GM11168 (cell line): Measurements from ENCODE around the gene SNX30.

Experiments
- in situ Hi-C: fragments of 300-500 bp; cut with MboI; formaldehyde crosslinking; loops from one replicate; pipeline ENCODE4 v1.12.0; 2022; ENCODE audit warnings: low sequenced_read_pairs; ENCODE audit not compliant: unreplicated experiment

The SNX30 gene

GRCh38 chr9:112777914-112778313 lies 27.4 kb downstream of the SNX30 start:
- in situ Hi-C loops, result loop anchor here (25.0 kb wide), 2 partner anchors 291 to 691 kb away; partner anchors contain the start of gene KIAA1958

- in situ Hi-C loops, result loop anchor here (10.0 to 25.0 kb wide), 3 partner anchors 66 to 693 kb away; partner anchors contain the start of genes INIP and KIAA1958
Measured at GRCh38 chr9:112780450-112781036, 30.0 kb downstream of the SNX30 start.

- in situ Hi-C loops, result loop anchor here (10.0 to 25.0 kb wide), 3 partner anchors 67 to 695 kb away; partner anchors contain the start of genes INIP and KIAA1958
Measured at GRCh38 chr9:112782218-112782617, 31.7 kb downstream of the SNX30 start.

GRCh38 chr9:112783551-112783954 lies 33.0 kb downstream of the SNX30 start:
- in situ Hi-C loops, result loop anchor here (10.0 to 25.0 kb wide), 3 partner anchors 69 to 696 kb away; partner anchors contain the start of genes INIP and KIAA1958

GRCh38 chr9:112784020-112784785 lies 33.6 kb downstream of the SNX30 start:
- in situ Hi-C loops, result loop anchor here (10.0 to 25.0 kb wide), 3 partner anchors 69 to 697 kb away; partner anchors contain the start of genes INIP and KIAA1958

- in situ Hi-C loops, result loop anchor here (10.0 to 25.0 kb wide), 3 partner anchors 71 to 699 kb away; partner anchors contain the start of genes INIP and KIAA1958
Measured at GRCh38 chr9:112785986-112786385, 35.4 kb downstream of the SNX30 start.

GRCh38 chr9:112786829-112787520 lies 36.4 kb downstream of the SNX30 start:
- in situ Hi-C loops, result loop anchor here (10.0 to 25.0 kb wide), 3 partner anchors 72 to 700 kb away; partner anchors contain the start of genes INIP and KIAA1958

- in situ Hi-C loops, result loop anchor here (10.0 to 25.0 kb wide), 3 partner anchors 73 to 701 kb away; partner anchors contain the start of genes INIP and KIAA1958
Measured at GRCh38 chr9:112787978-112788377, 37.4 kb downstream of the SNX30 start.

GRCh38 chr9:112789473-112789872 lies 38.9 kb downstream of the SNX30 start:
- in situ Hi-C loops, result loop anchor here (10.0 to 25.0 kb wide), 3 partner anchors 75 to 702 kb away; partner anchors contain the start of genes INIP and KIAA1958

- in situ Hi-C loops, result loop anchor here (10.0 to 25.0 kb wide), 3 partner anchors 75 to 703 kb away; partner anchors contain the start of genes INIP and KIAA1958
Measured at GRCh38 chr9:112789891-112790774, 39.6 kb downstream of the SNX30 start.

GRCh38 chr9:112792670-112793069 lies 42.1 kb downstream of the SNX30 start:
- in situ Hi-C loops, result loop anchor here (25.0 kb wide), 2 partner anchors 305 to 705 kb away; partner anchors contain the start of gene KIAA1958

- in situ Hi-C loops, result loop anchor here (25.0 kb wide), 2 partner anchors 306 to 706 kb away; partner anchors contain the start of gene KIAA1958
Measured at GRCh38 chr9:112793213-112793810, 42.8 kb downstream of the SNX30 start.

- in situ Hi-C loops, result loop anchor here (25.0 kb wide), 2 partner anchors 307 to 707 kb away; partner anchors contain the start of gene KIAA1958
Measured at GRCh38 chr9:112794731-112795130, 44.2 kb downstream of the SNX30 start.

GRCh38 chr9:112795921-112796320 lies 45.4 kb downstream of the SNX30 start:
- in situ Hi-C loops, result loop anchor here (25.0 kb wide), 2 partner anchors 309 to 709 kb away; partner anchors contain the start of gene KIAA1958

- in situ Hi-C loops, result loop anchor here (25.0 kb wide), 2 partner anchors 309 to 709 kb away; partner anchors contain the start of gene KIAA1958
Measured at GRCh38 chr9:112796485-112796884, 45.9 kb downstream of the SNX30 start.

- in situ Hi-C loops, result no loop called here
Measured at GRCh38 chr9:112809351-112809848, 58.8 kb downstream of the SNX30 start.

GRCh38 chr9:112809906-112810305 lies 59.3 kb downstream of the SNX30 start:
- in situ Hi-C loops, result no loop called here
